Keratinocyte (primary cell): ENCODE data around the gene SLC1A6.

Source experiments
- EZH2 ChIP-seq: IDR thresholded peaks from one replicate; pipeline ENCODE4 v1.6.1; 2012; ENCODE audit warnings: inconsistent platforms, mild to moderate bottlenecking, low read length, moderate library complexity
- TF ChIP-seq, protein P1 (sequence below), 3 experiments: IDR thresholded peaks in 1 of 3; conservative IDR thresholded peaks in 1 of 3; optimal IDR thresholded peaks in 1 of 3; 2 replicates in 2 of 3; 3 replicates in 1 of 3; pipeline versions ENCODE3 to v1.5.1; 2011; ENCODE audit warnings: low read length in 3 of 3, mild to moderate bottlenecking in 3 of 3, moderate library complexity in 2 of 3, control low read depth in 1 of 3, inconsistent platforms in 1 of 3; ENCODE audit not compliant: insufficient read depth in 2 of 3; ENCODE audit errors: extremely low read depth in 1 of 3

DNA sequence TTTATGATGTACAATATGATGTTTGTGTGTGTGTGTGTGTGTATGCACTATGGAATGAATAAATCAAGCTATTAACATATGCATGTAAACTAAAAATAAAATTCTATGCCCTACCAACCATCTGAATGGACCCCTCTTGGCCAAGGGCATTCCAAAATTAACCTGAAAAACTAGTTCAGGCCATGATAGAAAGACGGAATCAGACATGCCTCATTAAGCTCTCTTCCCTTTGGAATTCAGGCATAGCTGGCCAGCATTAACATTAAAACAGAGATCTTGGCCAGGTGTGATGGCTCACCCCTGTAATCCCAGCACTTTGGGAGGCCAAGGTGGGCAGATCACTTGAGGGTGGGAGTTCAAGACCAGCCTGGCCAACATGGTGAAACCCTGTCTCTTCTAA, 18.3 kb upstream of the SLC1A6 start:
- TF ChIP-seq, protein P1, sequence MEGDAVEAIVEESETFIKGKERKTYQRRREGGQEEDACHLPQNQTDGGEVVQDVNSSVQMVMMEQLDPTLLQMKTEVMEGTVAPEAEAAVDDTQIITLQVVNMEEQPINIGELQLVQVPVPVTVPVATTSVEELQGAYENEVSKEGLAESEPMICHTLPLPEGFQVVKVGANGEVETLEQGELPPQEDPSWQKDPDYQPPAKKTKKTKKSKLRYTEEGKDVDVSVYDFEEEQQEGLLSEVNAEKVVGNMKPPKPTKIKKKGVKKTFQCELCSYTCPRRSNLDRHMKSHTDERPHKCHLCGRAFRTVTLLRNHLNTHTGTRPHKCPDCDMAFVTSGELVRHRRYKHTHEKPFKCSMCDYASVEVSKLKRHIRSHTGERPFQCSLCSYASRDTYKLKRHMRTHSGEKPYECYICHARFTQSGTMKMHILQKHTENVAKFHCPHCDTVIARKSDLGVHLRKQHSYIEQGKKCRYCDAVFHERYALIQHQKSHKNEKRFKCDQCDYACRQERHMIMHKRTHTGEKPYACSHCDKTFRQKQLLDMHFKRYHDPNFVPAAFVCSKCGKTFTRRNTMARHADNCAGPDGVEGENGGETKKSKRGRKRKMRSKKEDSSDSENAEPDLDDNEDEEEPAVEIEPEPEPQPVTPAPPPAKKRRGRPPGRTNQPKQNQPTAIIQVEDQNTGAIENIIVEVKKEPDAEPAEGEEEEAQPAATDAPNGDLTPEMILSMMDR (optimal IDR thresholded peaks at IDR 0.05 in 1 of 3, IDR thresholded peaks at IDR 0.05 in 1 of 3, conservative IDR thresholded peaks at IDR 0.05 in 1 of 3; ENCODE audit: extremely low read depth in 1 of 3, insufficient read depth in 2 of 3, low read length in 3 of 3) = no peak
- TF ChIP-seq EZH2 = no peak
